ENCODE data around the gene MYBPC3. TPM values are rescaled to one million over a fixed set of nuclear protein-coding genes. Genes with fewer than 3 reads are reported as not detected.
A peak's percentile ranks its signal among the peaks of the same experiment; 100 is the strongest.

The MYBPC3 gene
- total and polyA plus RNA-seq, 2 donors (not counting 3 experiments of a cell fraction or from before 2014, with no cell fraction given): not detected

DNA sequence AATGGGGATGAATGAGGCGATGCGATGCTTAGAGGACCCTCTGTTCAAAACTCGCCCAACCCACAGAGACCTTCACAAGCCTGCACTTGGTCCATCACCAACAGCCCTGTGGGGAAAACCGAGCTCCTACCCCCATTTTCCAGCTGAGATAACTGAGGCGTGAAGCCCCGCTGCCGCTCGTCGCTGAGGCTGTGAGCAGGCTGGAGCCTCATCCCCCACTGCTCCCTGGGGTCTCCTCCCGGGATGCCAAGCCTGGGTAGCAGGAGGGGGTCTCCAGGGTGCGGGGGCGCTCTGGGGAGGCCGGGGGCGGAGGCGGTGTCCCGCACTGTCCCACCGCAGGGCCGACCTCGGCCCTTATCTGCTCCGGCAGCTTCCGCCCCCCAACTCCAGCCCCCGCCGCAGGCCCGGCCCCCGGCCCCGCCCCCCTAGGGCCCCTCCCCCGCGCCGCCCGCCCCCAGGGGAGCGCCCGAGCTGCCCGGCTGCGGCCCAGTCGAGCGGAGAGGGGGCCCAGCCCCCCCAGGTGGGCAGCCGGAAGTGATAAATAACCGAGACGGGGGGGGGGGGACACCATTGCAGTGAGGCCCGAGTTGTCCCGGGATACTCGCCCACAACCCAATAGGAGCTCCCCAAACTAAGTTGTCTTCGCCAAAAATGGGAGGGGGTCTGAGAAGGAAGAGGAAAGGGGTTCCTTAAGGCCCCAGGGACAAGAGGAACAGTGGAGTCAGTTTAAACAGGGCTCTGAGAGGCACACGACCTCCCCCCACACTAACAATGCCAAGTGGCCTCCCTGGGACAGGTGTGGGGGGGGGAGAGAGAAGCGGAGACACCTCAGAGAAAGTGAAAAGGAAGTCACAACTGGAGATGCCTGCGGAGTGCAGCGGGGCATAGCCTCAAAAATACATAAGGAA lies 47.6 kb upstream of the MYBPC3 start:
- ChIA-PET POLR2A (no interaction called here), CTCF (interaction anchor here (0.5 to 8.2 kb wide), 7 partner anchors 8 to 1103 kb away, joined by 3 to 74 read pairs (median 4); partner anchors contain the start of gene SLC39A13)
- FAIRE-seq (no peak), DNase-seq (ENCODE audit: low read depth, low spot score) (no peak)
- H3K4me2 ChIP-seq (ENCODE audit: insufficient read depth, low read length): peak overlapping the region; percentile 83
- BruUV-seq (replicated peaks): no TSS peak
- H4K20me1 ChIP-seq (replicated peaks; ENCODE audit: control insufficient read depth, extremely low read depth, insufficient read depth, low read length): no peaks in the 10 kb centered on the region
- H2AFZ ChIP-seq (ENCODE audit: low read depth, low read length): peak overlapping the region; percentile 89
- H3K4me3 ChIP-seq (replicated peaks in 1 of 3; ENCODE audit: insufficient read depth in 1 of 3, low read depth in 1 of 3, low read length in 3 of 3): peak overlapping the region; percentile 30 to 60 (median 34)
- intact Hi-C loops (cut with micrococcal nuclease): no loop called here
- no peaks in the 10 kb centered on the region for H3K79me2 ChIP-seq (ENCODE audit: control insufficient read depth, insufficient read depth, low read length)
- peak overlapping the region; percentile 69 for H3K9ac ChIP-seq (replicated peaks; ENCODE audit: extremely low read depth, insufficient read depth, low read length)
- TF ChIP-seq, protein P1, sequence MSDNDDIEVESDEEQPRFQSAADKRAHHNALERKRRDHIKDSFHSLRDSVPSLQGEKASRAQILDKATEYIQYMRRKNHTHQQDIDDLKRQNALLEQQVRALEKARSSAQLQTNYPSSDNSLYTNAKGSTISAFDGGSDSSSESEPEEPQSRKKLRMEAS (IDR thresholded peaks at IDR 0.05; ENCODE audit: insufficient read depth, insufficient read length): no peak
- TF ChIP-seq, protein P2, sequence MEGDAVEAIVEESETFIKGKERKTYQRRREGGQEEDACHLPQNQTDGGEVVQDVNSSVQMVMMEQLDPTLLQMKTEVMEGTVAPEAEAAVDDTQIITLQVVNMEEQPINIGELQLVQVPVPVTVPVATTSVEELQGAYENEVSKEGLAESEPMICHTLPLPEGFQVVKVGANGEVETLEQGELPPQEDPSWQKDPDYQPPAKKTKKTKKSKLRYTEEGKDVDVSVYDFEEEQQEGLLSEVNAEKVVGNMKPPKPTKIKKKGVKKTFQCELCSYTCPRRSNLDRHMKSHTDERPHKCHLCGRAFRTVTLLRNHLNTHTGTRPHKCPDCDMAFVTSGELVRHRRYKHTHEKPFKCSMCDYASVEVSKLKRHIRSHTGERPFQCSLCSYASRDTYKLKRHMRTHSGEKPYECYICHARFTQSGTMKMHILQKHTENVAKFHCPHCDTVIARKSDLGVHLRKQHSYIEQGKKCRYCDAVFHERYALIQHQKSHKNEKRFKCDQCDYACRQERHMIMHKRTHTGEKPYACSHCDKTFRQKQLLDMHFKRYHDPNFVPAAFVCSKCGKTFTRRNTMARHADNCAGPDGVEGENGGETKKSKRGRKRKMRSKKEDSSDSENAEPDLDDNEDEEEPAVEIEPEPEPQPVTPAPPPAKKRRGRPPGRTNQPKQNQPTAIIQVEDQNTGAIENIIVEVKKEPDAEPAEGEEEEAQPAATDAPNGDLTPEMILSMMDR (IDR thresholded peaks at IDR 0.05; ENCODE audit: extremely low read depth in 1 of 2, insufficient read depth in 1 of 2, low read depth in 1 of 2, low read length in 2 of 2): no peak
- TF ChIP-seq MYC (IDR thresholded peaks at IDR 0.05; ENCODE audit: low read depth, low read length) (no peak), JUN (IDR thresholded peaks at IDR 0.05; ENCODE audit: borderline replicate concordance, insufficient read depth, insufficient read length, low read depth) (no peak), POLR2AphosphoS5 (IDR thresholded peaks at IDR 0.05; ENCODE audit: insufficient read depth, low read depth, low read length) (peak; percentile 56), GATA2 (IDR thresholded peaks at IDR 0.05; ENCODE audit: insufficient read depth, insufficient read length, low read depth, low read length) (no peak), POLR2A (IDR thresholded peaks at IDR 0.05; ENCODE audit: low read depth, low read length) (peak; percentile 30), FOS (IDR thresholded peaks at IDR 0.05; ENCODE audit: borderline replicate concordance, insufficient read depth, low read length) (no peak), EZH2 (IDR thresholded peaks at IDR 0.05; ENCODE audit: borderline replicate concordance, low read depth, low read length, severe bottlenecking) (no peak)
- no peaks in the 10 kb centered on the region for H3K27me3 ChIP-seq (ENCODE audit: control insufficient read depth in 2 of 2, insufficient read depth in 2 of 2, low read length in 2 of 2)
- peaks cover 17% of the 10 kb centered on the region for H3K4me1 ChIP-seq (ENCODE audit: control insufficient read depth, extremely low read depth, insufficient read depth, low read length)
- no peaks in the 10 kb centered on the region for H3K9me3 ChIP-seq (replicated peaks; ENCODE audit: control insufficient read depth, insufficient read depth, low read length)
- no peak overlapping the region for H3K27ac ChIP-seq (ENCODE audit: insufficient read depth, low read depth, low read length)
- no peaks in the 10 kb centered on the region for H3K36me3 ChIP-seq (ENCODE audit: control insufficient read depth in 2 of 2, extremely low read depth in 1 of 2, insufficient read depth in 2 of 2, low read length in 2 of 2)
- dilution Hi-C loops (cut with MboI; ENCODE audit: extremely low pct_ligation_motif_present, low sequenced_read_pairs): no loop called here
- H3K9me1 ChIP-seq (replicated peaks; ENCODE audit: control insufficient read depth, extremely low read depth, insufficient read depth, low read length): no peaks in the 10 kb centered on the region

All from endothelial cell of umbilical vein (primary cell).